Lower leg skin (tissue), 4 donors: ENCODE results near the gene ATL1. TPM values are rescaled to one million over a fixed set of nuclear protein-coding genes. Genes with fewer than 3 reads are reported as not detected.

Source experiments
- DNase-seq, 2 donors: peaks; one replicate each; pipeline ENCODE4 v3.0.0-alpha.2; 2019; ENCODE audit warnings: low spot score in 2 of 2
- H3K4me3 ChIP-seq: fragments of 200-600 bp; sonication (generic); 2 replicates; pipeline ENCODE4 v1.5.1; 2017; ENCODE audit warnings: mild to moderate bottlenecking, low read depth; ENCODE audit not compliant: poor library complexity, severe bottlenecking
- POLR2A ChIP-seq, 2 donors: fragments of 450-650 bp; IDR thresholded peaks; one replicate each; pipeline ENCODE4 v1.6.1; 2016 to 2017; ENCODE audit warnings: antibody characterized with exemption in 2 of 2, mild to moderate bottlenecking in 1 of 2, moderate library complexity in 1 of 2
- WGBS, 2 donors: methylation state at CpG; one replicate each; pipeline ENCODE4 v1.1.5; 2018; 5-methylcytosine and 5-hydroxymethylcytosine counted together
- intact Hi-C: fragments of 100-400 bp; cut with DNase I; formaldehyde crosslinking; loops from one replicate; pipeline ENCODE4 v1.15.0; 2023; ENCODE audit warnings: low total_unique reads
- total RNA-seq, 4 donors: library from RNA; depleted of rRNA; stranded (reverse); fragments of >200 nt; gene quantifications; one replicate each; pipeline ENCODE4 v1.1.0, GENCODE V29; 2016
- TF ChIP-seq, protein P1 (sequence below), 3 donors: fragments of 450-650 bp; IDR thresholded peaks; one replicate each; pipeline ENCODE4 v1.5.1; 2016; ENCODE audit warnings: antibody characterized with exemption in 3 of 3, mild to moderate bottlenecking in 3 of 3, moderate library complexity in 2 of 3

The ATL1 gene
- total RNA-seq, 4 donors from 2014 or later: 9.8 to 27.0 (median 15.8) TPM

DNA sequence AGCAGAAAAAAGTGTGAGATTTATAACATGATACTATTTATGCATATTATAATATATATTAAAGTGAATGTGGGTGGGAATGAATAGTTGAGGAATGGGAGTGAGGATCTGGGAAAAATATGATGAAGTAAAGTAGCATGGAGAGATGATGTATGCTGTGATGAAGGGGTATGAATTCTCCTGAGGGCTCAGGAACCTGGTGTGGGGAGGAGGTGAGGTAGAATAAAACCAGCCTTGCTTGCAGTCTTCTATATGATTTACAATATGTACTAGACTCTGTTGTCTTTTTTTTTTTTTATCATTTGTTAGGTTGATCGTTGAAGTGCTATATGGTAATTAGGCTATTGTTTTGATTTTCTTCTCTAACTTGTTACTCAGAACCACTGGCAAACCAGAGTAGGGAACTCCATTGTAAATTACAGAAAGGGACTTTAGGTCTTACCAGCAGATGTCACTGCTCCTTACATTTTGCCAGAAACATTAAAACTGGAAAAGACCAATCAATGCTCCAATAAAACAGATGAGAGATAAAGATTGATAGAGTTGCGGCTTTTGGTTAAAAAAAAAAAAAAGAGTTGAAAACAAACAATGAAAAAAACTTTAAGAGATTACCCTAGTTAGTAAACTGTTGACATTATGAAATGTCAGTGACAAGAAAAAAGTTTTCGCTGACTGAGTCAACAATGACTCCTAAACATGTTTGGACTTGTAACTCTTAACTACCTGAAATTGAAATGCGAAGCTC is 39.9 kb downstream of the ATL1 start:
- WGBS, 2 donors: 33 to 35% methylated on average over 4 of the region's 4 CpGs

DNA sequence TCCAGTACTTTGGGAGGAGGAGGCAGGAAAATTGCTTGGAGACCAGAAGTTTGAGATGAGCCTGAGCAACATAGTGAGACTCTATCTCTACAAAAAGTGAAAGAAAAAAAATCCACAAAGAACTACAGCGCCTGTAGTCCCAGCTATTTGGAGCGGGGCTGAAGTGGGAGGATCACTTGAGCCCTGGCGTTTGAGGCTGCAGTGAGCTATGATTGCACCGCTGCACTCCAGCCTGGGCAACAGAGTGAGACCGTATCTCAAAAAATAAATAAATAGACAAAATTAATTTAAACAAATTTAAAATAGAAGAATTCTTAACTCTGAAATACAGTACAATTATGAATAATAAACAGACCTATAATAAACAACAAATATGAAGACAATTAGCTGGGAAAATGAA is 40.9 kb downstream of the ATL1 start:
- DNase-seq: no peak
- WGBS, 2 donors: 76 to 78% methylated on average over 5 of the region's 5 CpGs
- H3K4me3 ChIP-seq: no peak overlapping the region
- intact Hi-C loops: no loop called here
- TF ChIP-seq, protein P1, sequence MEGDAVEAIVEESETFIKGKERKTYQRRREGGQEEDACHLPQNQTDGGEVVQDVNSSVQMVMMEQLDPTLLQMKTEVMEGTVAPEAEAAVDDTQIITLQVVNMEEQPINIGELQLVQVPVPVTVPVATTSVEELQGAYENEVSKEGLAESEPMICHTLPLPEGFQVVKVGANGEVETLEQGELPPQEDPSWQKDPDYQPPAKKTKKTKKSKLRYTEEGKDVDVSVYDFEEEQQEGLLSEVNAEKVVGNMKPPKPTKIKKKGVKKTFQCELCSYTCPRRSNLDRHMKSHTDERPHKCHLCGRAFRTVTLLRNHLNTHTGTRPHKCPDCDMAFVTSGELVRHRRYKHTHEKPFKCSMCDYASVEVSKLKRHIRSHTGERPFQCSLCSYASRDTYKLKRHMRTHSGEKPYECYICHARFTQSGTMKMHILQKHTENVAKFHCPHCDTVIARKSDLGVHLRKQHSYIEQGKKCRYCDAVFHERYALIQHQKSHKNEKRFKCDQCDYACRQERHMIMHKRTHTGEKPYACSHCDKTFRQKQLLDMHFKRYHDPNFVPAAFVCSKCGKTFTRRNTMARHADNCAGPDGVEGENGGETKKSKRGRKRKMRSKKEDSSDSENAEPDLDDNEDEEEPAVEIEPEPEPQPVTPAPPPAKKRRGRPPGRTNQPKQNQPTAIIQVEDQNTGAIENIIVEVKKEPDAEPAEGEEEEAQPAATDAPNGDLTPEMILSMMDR (IDR thresholded peaks at IDR 0.05): no peak
- TF ChIP-seq POLR2A (IDR thresholded peaks at IDR 0.05): no peak

More for the DNA sequence above, 39.9 kb downstream of the ATL1 start:
- intact Hi-C loops: no loop called here
- TF ChIP-seq, protein P1 (IDR thresholded peaks at IDR 0.05): no peak
- TF ChIP-seq POLR2A (IDR thresholded peaks at IDR 0.05): no peak
- no peak overlapping the region for H3K4me3 ChIP-seq
- DNase-seq: no peak

DNA sequence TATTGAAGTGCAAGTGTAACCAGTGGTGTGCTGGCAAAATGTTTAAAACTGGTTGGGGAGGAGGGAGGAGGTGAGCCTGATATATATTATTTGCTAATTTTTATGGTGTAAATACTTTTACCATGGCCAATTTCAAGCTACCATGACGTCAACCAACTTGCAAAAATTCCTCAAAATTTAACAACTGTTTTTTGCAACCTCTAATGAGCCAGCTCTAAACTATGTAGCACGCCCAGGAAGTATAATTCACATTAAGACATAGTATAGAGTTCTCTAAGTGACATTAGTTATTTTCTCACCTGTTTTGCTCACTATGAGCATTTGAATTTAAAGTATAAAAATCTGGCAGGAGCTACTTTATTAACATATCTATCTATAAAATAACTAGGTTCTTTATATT is 41.4 kb downstream of the ATL1 start:
- TF ChIP-seq, protein P1 (IDR thresholded peaks at IDR 0.05): no peak
- TF ChIP-seq POLR2A (IDR thresholded peaks at IDR 0.05): no peak
- intact Hi-C loops: no loop called here
- no peak overlapping the region for H3K4me3 ChIP-seq
- DNase-seq: no peak
- 77 to 86% methylated on average over 2 of the region's 2 CpGs for WGBS, 2 donors

- no peak overlapping the region for H3K4me3 ChIP-seq
- intact Hi-C loops: no loop called here
- no peak for DNase-seq
- TF ChIP-seq, protein P1 (IDR thresholded peaks at IDR 0.05): no peak
- no peak for TF ChIP-seq POLR2A (IDR thresholded peaks at IDR 0.05)
- WGBS, 2 donors: 81 to 88% methylated on average over 3 of the region's 3 CpGs
Observed at GRCh38 chr14:50602035-50602434, 42.1 kb downstream of the ATL1 start.

- no peak overlapping the region for H3K4me3 ChIP-seq
- TF ChIP-seq, protein P1 (IDR thresholded peaks at IDR 0.05): no peak
- no peak for TF ChIP-seq POLR2A (IDR thresholded peaks at IDR 0.05)
- 83 to 88% methylated on average over 2 of the region's 2 CpGs for WGBS, 2 donors
- no peak for DNase-seq
- intact Hi-C loops: no loop called here
Observed at GRCh38 chr14:50603565-50603964, 43.6 kb downstream of the ATL1 start.

DNA sequence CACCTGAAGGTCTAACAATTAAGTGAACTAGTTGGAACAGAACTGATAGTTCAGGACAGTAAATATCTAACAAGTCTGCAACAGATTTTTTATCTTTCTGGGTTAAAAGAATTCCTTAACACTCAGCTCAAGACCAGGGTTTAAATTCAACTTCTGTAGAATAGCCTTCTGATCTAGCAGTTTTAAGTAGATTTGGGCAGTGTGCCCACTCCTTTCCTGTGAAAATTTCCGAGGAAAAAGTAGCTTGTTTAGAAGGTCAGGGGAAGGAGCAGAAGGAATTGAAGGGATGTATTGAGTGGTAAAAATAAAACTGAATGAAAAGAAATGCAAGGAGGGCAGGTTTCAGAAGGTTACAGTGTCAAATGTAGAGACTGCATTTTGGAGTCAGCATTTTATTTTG is 45.8 kb downstream of the ATL1 start:
- intact Hi-C loops: no loop called here
- no peak overlapping the region for H3K4me3 ChIP-seq
- WGBS, 2 donors: 0 to 21% methylated on average over 1 of the region's 1 CpG
- TF ChIP-seq POLR2A (IDR thresholded peaks at IDR 0.05): no peak
- TF ChIP-seq, protein P1 (IDR thresholded peaks at IDR 0.05): no peak
- DNase-seq: no peak
